ENCODE data around the gene COL3A1. TPM values are rescaled to one million over a fixed set of nuclear protein-coding genes. Genes with fewer than 3 reads are reported as not detected.

Gene COL3A1
- total and polyA plus RNA-seq, 9 donors = 105 to 829 (median 289) TPM

DNA sequence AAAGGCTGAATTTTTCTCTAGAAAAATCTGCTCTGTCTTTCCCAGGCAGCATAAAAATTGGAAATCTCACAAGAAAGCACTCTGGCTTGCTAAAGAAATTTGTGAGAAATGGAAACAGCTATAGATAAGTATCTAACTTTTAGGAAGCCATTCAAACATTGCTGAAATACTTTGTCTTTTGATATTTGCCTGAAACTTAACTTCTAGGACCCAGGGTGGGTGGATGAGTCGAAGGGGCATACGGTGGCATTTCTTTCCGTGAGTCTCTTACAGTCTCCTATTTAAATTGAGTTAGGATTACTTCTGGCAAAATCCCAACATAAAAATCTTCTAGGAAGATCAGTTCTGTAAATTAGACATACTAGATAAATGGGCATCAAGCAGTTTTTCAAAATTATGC lies 532 bp upstream of the COL3A1 start:
- no peaks in the 10 kb centered on the region for H3K27me3 ChIP-seq
- peaks cover 2% of the 10 kb centered on the region for H3K4me1 ChIP-seq (ENCODE audit: insufficient read depth)
- TF ChIP-seq POLR2A (IDR thresholded peaks at IDR 0.05) (no peak), EP300 (IDR thresholded peaks at IDR 0.05) (no peak)
- TF ChIP-seq, protein P1, sequence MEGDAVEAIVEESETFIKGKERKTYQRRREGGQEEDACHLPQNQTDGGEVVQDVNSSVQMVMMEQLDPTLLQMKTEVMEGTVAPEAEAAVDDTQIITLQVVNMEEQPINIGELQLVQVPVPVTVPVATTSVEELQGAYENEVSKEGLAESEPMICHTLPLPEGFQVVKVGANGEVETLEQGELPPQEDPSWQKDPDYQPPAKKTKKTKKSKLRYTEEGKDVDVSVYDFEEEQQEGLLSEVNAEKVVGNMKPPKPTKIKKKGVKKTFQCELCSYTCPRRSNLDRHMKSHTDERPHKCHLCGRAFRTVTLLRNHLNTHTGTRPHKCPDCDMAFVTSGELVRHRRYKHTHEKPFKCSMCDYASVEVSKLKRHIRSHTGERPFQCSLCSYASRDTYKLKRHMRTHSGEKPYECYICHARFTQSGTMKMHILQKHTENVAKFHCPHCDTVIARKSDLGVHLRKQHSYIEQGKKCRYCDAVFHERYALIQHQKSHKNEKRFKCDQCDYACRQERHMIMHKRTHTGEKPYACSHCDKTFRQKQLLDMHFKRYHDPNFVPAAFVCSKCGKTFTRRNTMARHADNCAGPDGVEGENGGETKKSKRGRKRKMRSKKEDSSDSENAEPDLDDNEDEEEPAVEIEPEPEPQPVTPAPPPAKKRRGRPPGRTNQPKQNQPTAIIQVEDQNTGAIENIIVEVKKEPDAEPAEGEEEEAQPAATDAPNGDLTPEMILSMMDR (IDR thresholded peaks at IDR 0.05) = no peak
- WGBS, 3 donors = 3 to 13% (median 12%) methylated on average over 3 of the region's 3 CpGs
- H3K4me3 ChIP-seq = peak overlapping the region; percentile 45
- no peaks in the 10 kb centered on the region for H3K9me3 ChIP-seq
- intact Hi-C loops (cut with DNase I) = loop anchor here in 2 of 4 donors (2.0 to 10.0 kb wide), 3 partner anchors 189 to 447 kb away; no protein-coding TSS in a partner anchor
- H3K27ac ChIP-seq = peak overlapping the region in 1 of 2 donors; percentile 79
- no peak for DNase-seq
- H3K36me3 ChIP-seq = no peaks in the 10 kb centered on the region

DNA sequence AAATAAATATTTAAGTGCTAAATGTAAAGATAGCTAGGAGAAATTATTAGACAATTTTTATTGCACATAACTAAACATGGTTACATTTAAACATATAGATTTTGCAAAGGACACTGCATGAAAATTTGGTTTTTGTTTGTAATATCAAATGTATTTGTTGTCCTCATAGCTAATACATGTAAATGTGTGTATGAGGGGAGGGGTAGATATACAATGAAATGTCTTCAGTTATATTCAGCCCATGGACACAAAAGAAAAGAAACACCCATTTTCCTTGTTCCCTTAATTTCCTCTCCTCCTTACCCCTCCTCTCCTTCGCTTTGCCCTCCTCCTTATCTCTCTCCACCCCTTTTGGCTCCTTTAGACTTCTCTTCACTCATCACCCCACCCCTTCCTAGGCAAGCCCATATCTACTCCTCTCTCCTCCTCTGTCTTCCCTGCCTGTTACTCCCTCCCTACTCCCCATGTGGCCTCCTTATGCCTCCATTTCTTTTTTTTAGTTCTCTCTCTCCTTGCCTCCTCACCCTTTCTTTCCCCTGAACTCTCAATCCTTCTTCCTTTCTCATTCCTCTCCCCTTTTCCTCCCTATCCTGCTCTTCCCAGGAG lies 1.4 kb downstream of the COL3A1 start:
- Histone ChIP-seq H3K4me1 (ENCODE audit: insufficient read depth) (peaks cover 2% of the 10 kb centered on the region), H3K36me3 (no peaks in the 10 kb centered on the region), H3K27me3 (no peaks in the 10 kb centered on the region), H3K27ac (peak overlapping the region in 1 of 2 donors; percentile 79), H3K4me3 (peak overlapping the region; percentile 45), H3K9me3 (no peaks in the 10 kb centered on the region)
- intact Hi-C loops (cut with DNase I) = loop anchor here in 3 of 4 donors (2.0 to 10.0 kb wide), 4 partner anchors 191 to 453 kb away; no protein-coding TSS in a partner anchor
- WGBS, 3 donors = 0 to 6% (median 0%) methylated on average over 1 of the region's 1 CpG
- peak in 4 of 5 donors; percentile 46 to 67 (median 62) for DNase-seq
- no peak for TF ChIP-seq EP300 (IDR thresholded peaks at IDR 0.05)
- TF ChIP-seq POLR2A (IDR thresholded peaks at IDR 0.05) = peak; percentile 36

DNA sequence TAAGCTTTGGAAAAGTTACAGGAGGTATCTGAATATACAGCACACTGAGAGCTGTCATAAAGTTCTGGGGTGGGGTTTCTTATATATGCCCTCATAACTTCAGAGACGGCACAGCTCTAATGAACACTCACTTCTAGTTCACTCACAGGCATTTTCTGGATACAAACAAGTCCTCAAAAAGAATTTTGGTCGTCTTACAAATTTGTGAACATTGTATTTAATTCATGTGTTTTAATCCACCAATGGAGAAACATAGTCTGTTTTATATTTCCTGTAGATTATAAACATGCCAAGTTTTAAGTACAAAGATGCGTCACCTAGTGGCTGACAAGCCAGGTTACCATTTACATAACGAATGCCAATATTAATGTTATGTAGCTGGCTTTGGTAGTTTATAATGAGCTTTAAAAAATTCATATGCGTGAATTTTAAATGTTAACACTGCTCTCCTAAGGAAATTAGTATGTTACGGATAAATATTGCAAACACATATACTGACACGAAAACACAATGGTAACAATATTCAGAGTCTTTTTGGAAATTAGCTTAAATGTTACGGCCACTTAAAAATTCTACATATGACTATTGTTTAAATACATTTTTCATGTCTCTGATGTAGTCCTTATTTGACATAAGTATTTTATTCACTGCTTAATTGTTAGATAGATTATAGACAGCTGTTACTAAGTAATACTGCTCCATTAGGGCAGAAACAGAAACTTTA lies 2.5 kb downstream of the COL3A1 start:
- H3K36me3 ChIP-seq = no peaks in the 10 kb centered on the region
- H3K27ac ChIP-seq = peak overlapping the region; percentile 4 to 79
- intact Hi-C loops (cut with DNase I) = loop anchor here in 3 of 4 donors (5.0 to 10.0 kb wide), 3 partner anchors 192 to 454 kb away; no protein-coding TSS in a partner anchor
- H3K9me3 ChIP-seq = no peaks in the 10 kb centered on the region
- DNase-seq = no peak
- peak overlapping the region; percentile 45 for H3K4me3 ChIP-seq
- H3K4me1 ChIP-seq (ENCODE audit: insufficient read depth) = no peaks in the 10 kb centered on the region
- TF ChIP-seq, protein P1 (IDR thresholded peaks at IDR 0.05) = peak; percentile 18 to 75 (median 67)
- TF ChIP-seq EP300 (IDR thresholded peaks at IDR 0.05) = no peak
- no peaks in the 10 kb centered on the region for H3K27me3 ChIP-seq
- WGBS, 3 donors = 5 to 9% (median 8%) methylated on average over 8 of the region's 8 CpGs

DNA sequence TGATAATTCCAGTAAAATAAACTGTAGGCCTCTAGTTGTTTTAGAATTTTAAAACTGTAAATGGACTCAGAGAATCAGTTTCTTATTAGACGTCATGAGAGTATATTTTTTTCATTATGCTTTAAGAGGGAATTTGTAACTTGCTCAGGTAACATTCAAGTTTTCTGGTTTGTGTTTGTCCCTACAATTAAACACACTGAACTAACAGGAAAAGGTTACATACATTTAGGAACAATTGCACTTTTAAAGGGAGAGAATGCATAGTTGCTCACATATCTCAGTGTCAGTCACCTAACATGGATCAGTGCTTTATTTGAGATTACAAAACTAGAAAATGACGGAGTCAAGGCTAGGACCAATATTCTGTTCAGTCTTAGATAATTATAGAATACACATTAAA lies 3.1 kb downstream of the COL3A1 start:
- TF ChIP-seq POLR2A (IDR thresholded peaks at IDR 0.05) (no peak), EP300 (IDR thresholded peaks at IDR 0.05) (no peak)
- TF ChIP-seq, protein P1 (IDR thresholded peaks at IDR 0.05) = no peak
- Histone ChIP-seq H3K36me3 (no peaks in the 10 kb centered on the region), H3K27me3 (no peaks in the 10 kb centered on the region), H3K9me3 (no peaks in the 10 kb centered on the region), H3K4me1 (ENCODE audit: insufficient read depth) (no peaks in the 10 kb centered on the region), H3K27ac (peak overlapping the region in 1 of 2 donors; percentile 79), H3K4me3 (peak overlapping the region; percentile 45)
- no peak for DNase-seq
- intact Hi-C loops (cut with DNase I) = loop anchor here in 3 of 4 donors (5.0 to 10.0 kb wide), 3 partner anchors 193 to 455 kb away; no protein-coding TSS in a partner anchor
- WGBS, 3 donors = 9 to 13% (median 11%) methylated on average over 2 of the region's 2 CpGs

Data from ovary (tissue), 9 donors.